Smooth muscle cell (in vitro differentiated cells): ENCODE measurements around the gene CCDC188. TPM values are rescaled to one million over a fixed set of nuclear protein-coding genes. Genes with fewer than 3 reads are reported as not detected.

Experiments used
- DNase-seq: peaks from one replicate; lab custom pipeline; 2025; ENCODE audit not compliant: unreplicated experiment; lab: John Stamatoyannopoulos, UW
- H2AFZ ChIP-seq: fragments of 200-600 bp; sonication (generic); 2 replicates; pipeline ENCODE4 v1.6.0; 2016; ENCODE audit warnings: antibody characterized with exemption, low read depth, mild to moderate bottlenecking
- H3F3A ChIP-seq: fragments of 200-600 bp; sonication (generic); 2 replicates; pipeline ENCODE4 v1.6.0; 2017; ENCODE audit warnings: antibody characterized with exemption, low read depth
- H3K27ac ChIP-seq: fragments of 200-600 bp; sonication (generic); 2 replicates; pipeline ENCODE4 v1.5.1; 2016; ENCODE audit warnings: low read depth, mild to moderate bottlenecking
- H3K27me3 ChIP-seq: fragments of 200-600 bp; sonication (generic); 2 replicates; pipeline ENCODE4 v1.6.1; 2016; ENCODE audit warnings: low read depth, mild to moderate bottlenecking
- H3K36me3 ChIP-seq: fragments of 200-600 bp; sonication (generic); 2 replicates; pipeline ENCODE4 v1.5.1; 2016; ENCODE audit warnings: low read depth
- H3K4me1 ChIP-seq: fragments of 200-600 bp; sonication (generic); 2 replicates; pipeline ENCODE4 v1.5.1; 2016; ENCODE audit warnings: low read depth
- H3K4me2 ChIP-seq: fragments of 200-600 bp; sonication (generic); 2 replicates; pipeline ENCODE4 v1.6.0; 2016; ENCODE audit warnings: mild to moderate bottlenecking
- H3K4me3 ChIP-seq: fragments of 200-600 bp; sonication (generic); 2 replicates; pipeline ENCODE4 v1.5.1; 2016; ENCODE audit warnings: mild to moderate bottlenecking
- H3K79me2 ChIP-seq: fragments of 200-600 bp; sonication (generic); 2 replicates; pipeline ENCODE4 v1.6.0; 2016; ENCODE audit warnings: low read depth, mild to moderate bottlenecking
- H3K9ac ChIP-seq: fragments of 200-600 bp; sonication (generic); 2 replicates; pipeline ENCODE4 v1.6.0; 2016; ENCODE audit warnings: low read depth
- H3K9me3 ChIP-seq: fragments of 200-600 bp; sonication (generic); replicated peaks from 2 replicates; pipeline ENCODE4 v1.5.1; 2016; ENCODE audit warnings: low read depth
- H4K20me1 ChIP-seq: fragments of 200-600 bp; sonication (generic); 2 replicates; pipeline ENCODE4 v1.6.0; 2016; ENCODE audit warnings: low read depth
- CTCF ChIP-seq: fragments of 200-600 bp; sonication (generic); IDR thresholded peaks from 2 replicates; pipeline ENCODE4 v1.5.1; 2017; ENCODE audit warnings: borderline replicate concordance, mild to moderate bottlenecking, antibody characterized with exemption; ENCODE audit not compliant: insufficient read depth, poor library complexity, severe bottlenecking
- WGBS: methylation state at CpG from one replicate; pipeline ENCODE4 v1.1.7; 2016; ENCODE audit warnings: low lambda C conversion rate; 5-methylcytosine and 5-hydroxymethylcytosine counted together
- polyA plus RNA-seq: library from polyadenylated mRNA; unstranded; fragments of >200 nt; fragmentation: Nextera tagmentation; extraction: Ambion mirVana; gene quantifications from 2 replicates; pipeline ENCODE4 v1.2.1, GENCODE V29; 2016
- total RNA-seq: library from RNA; depleted of rRNA; stranded (reverse); fragments of >200 nt; gene quantifications from 2 replicates; pipeline ENCODE4 v1.2.3, GENCODE V29; 2014

The CCDC188 gene
- total and polyA plus RNA-seq, 2 experiments from 2014 or later = not detected

- no peak overlapping the region for H3K4me3 ChIP-seq
- H3F3A ChIP-seq = no peaks in the 10 kb centered on the region
- H3K79me2 ChIP-seq = no peaks in the 10 kb centered on the region
- H4K20me1 ChIP-seq = no peaks in the 10 kb centered on the region
- no peaks in the 10 kb centered on the region for H3K27me3 ChIP-seq
- H3K4me2 ChIP-seq = no peak overlapping the region
- no peaks in the 10 kb centered on the region for H3K4me1 ChIP-seq
- H3K9me3 ChIP-seq = no peaks in the 10 kb centered on the region
- no peak overlapping the region for H2AFZ ChIP-seq
- TF ChIP-seq CTCF = peak; percentile 100
- H3K36me3 ChIP-seq = no peaks in the 10 kb centered on the region
- no peak overlapping the region for H3K9ac ChIP-seq
- 55% methylated on average over 17 of the region's 17 CpGs for WGBS
- DNase-seq = peak; percentile 58
- H3K27ac ChIP-seq = no peak overlapping the region
Observed at GRCh38 chr22:20156611-20157429, 6.0 kb upstream of the CCDC188 start.

- Histone ChIP-seq H3K9me3 (no peaks in the 10 kb centered on the region), H3K27me3 (no peaks in the 10 kb centered on the region), H3K4me2 (no peak overlapping the region), H3K79me2 (no peaks in the 10 kb centered on the region), H3K4me1 (no peaks in the 10 kb centered on the region), H2AFZ (no peak overlapping the region), H3K36me3 (no peaks in the 10 kb centered on the region), H3K4me3 (no peak overlapping the region), H3K27ac (no peak overlapping the region), H4K20me1 (no peaks in the 10 kb centered on the region), H3K9ac (no peak overlapping the region), H3F3A (no peaks in the 10 kb centered on the region)
- no peak for TF ChIP-seq CTCF
- no peak for DNase-seq
- WGBS = 85% methylated on average over 7 of the region's 7 CpGs
Observed at GRCh38 chr22:20156042-20156389, 5.2 kb upstream of the CCDC188 start.

DNA sequence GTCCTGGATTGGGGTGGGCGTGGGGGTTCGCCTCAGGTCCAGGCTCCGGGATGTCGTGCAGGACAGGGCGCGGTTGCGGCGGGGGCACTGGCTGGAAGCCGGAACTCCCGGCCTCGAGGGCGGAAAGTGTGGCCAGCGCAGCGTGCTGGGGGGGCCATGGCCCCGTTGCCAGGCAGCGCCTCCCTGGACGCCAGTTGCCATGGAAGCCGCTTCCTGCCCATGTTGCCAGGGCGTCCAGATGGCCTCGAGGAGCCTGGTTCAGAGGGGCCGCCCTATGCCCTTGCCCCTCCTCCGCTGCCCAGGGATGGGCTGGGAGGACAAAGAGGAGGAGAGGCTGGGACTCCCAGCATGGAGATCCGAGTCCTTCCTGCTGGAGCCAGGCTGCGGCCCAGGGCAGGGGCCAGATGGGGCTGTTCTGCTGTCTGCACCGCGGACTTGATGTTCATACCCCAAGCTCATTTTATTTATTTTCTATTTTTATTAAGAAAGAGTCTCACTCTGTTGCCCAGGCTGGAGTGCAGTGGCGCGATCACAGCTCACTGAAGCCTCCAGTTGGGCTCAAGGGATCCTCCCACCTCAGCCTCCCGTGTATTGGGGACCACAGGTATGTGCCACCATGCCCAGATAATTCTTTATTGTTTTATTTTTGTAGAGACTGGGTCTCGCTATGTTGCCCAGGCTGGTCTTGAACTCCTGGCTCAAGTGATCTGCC, 4.6 kb upstream of the CCDC188 start:
- Histone ChIP-seq H3K79me2 (no peaks in the 10 kb centered on the region), H3F3A (no peaks in the 10 kb centered on the region), H3K9me3 (no peaks in the 10 kb centered on the region), H4K20me1 (no peaks in the 10 kb centered on the region), H3K4me2 (no peak overlapping the region), H3K27me3 (no peaks in the 10 kb centered on the region), H3K36me3 (no peaks in the 10 kb centered on the region), H3K9ac (no peak overlapping the region), H3K27ac (no peak overlapping the region), H3K4me3 (no peak overlapping the region), H2AFZ (no peak overlapping the region), H3K4me1 (no peaks in the 10 kb centered on the region)
- TF ChIP-seq CTCF = no peak
- no peak for DNase-seq
- 94% methylated on average over 18 of the region's 30 CpGs for WGBS
